Liver (tissue), 9 donors: Measurements from ENCODE around the gene APPBP2. TPM values are rescaled to one million over a fixed set of nuclear protein-coding genes. Genes with fewer than 3 reads are reported as not detected.

ENCODE experiments used
- DNase-seq: peaks from one replicate; pipeline ENCODE4 v3.0.0-alpha.2; 2017; ENCODE audit warnings: low spot score
- H3K27ac ChIP-seq, 2 donors: one replicate each; pipeline ENCODE4 v1.7.0; 2013; ENCODE audit warnings: inconsistent platforms in 2 of 2, low read length in 2 of 2, control low read depth in 1 of 2, low read depth in 1 of 2, mild to moderate bottlenecking in 1 of 2
- H3K27me3 ChIP-seq, 4 donors: one replicate each; pipeline versions ENCODE4 v1.6.1 to v1.7.0; 2013; ENCODE audit warnings: low read length in 3 of 4, inconsistent platforms in 1 of 4, mild to moderate bottlenecking in 1 of 4, moderate library complexity in 1 of 4; ENCODE audit not compliant: control insufficient read depth in 4 of 4, insufficient read depth in 4 of 4
- H3K36me3 ChIP-seq, 4 donors: one replicate each; pipeline versions ENCODE4 v1.6.1 to v1.7.0; 2013; ENCODE audit warnings: low read length in 3 of 4, mild to moderate bottlenecking in 3 of 4, low read depth in 1 of 4, moderate library complexity in 1 of 4; ENCODE audit not compliant: control insufficient read depth in 4 of 4, insufficient read depth in 3 of 4
- H3K4me1 ChIP-seq, 4 donors: one replicate each; pipeline versions ENCODE4 v1.6.1 to v1.7.0; 2013; ENCODE audit warnings: low read length in 3 of 4, mild to moderate bottlenecking in 3 of 4, moderate library complexity in 1 of 4; ENCODE audit not compliant: control insufficient read depth in 4 of 4, insufficient read depth in 4 of 4
- H3K4me3 ChIP-seq, 3 donors: one replicate each; pipeline versions ENCODE4 v1.6.1 to v1.7.0; 2013; ENCODE audit warnings: low read length in 3 of 3, control low read depth in 1 of 3, low read depth in 1 of 3, mild to moderate bottlenecking in 1 of 3
- H3K9ac ChIP-seq, 2 donors: one replicate each; pipeline ENCODE4 v1.7.0; 2013; ENCODE audit warnings: low read length in 2 of 2, mild to moderate bottlenecking in 2 of 2, moderate library complexity in 2 of 2, control low read depth in 1 of 2, low read depth in 1 of 2
- H3K9me3 ChIP-seq, 4 donors: one replicate each; pipeline versions ENCODE4 v1.6.1 to v1.7.0; 2013; ENCODE audit warnings: low read length in 3 of 4; ENCODE audit not compliant: control insufficient read depth in 4 of 4
- ATF3 ChIP-seq: IDR thresholded peaks from 2 replicates; pipeline ENCODE4 v1.6.1; 2016; ENCODE audit warnings: antibody characterized with exemption
- CTCF ChIP-seq: fragments of 150-350 bp; IDR thresholded peaks from 2 replicates; pipeline ENCODE4 v1.5.1; 2017; ENCODE audit warnings: improper control_type of control experiment, low read depth, low read length; ENCODE audit not compliant: missing input control
- EGR1 ChIP-seq, 2 donors: IDR thresholded peaks; 2 replicates each; pipeline ENCODE4 v1.6.1; 2016 to 2018; ENCODE audit warnings: antibody characterized with exemption in 2 of 2, low read depth in 2 of 2
- FOXA1 ChIP-seq: IDR thresholded peaks from 2 replicates; pipeline ENCODE4 v1.6.1; 2016; ENCODE audit warnings: antibody characterized with exemption
- FOXA2 ChIP-seq: IDR thresholded peaks from 2 replicates; pipeline ENCODE4 v1.6.1; 2016; ENCODE audit warnings: antibody characterized with exemption
- GABPA ChIP-seq, 2 donors: IDR thresholded peaks in 1 of 2; conservative IDR thresholded peaks in 1 of 2; 2 replicates each; pipeline ENCODE4 v1.6.1; 2016; ENCODE audit warnings: antibody characterized with exemption in 2 of 2, mild to moderate bottlenecking in 1 of 2, moderate library complexity in 1 of 2
- HNF4A ChIP-seq, 2 donors: conservative IDR thresholded peaks; 2 replicates each; pipeline ENCODE4 v1.6.1; 2016; ENCODE audit warnings: antibody characterized with exemption in 2 of 2, mild to moderate bottlenecking in 2 of 2
- HNF4G ChIP-seq: IDR thresholded peaks from 2 replicates; pipeline ENCODE4 v1.6.1; 2016; ENCODE audit warnings: antibody characterized with exemption
- JUND ChIP-seq, 2 donors: IDR thresholded peaks; 2 replicates each; pipeline ENCODE4 v1.6.1; 2016; ENCODE audit warnings: antibody characterized with exemption in 2 of 2
- MAX ChIP-seq: IDR thresholded peaks from 2 replicates; pipeline ENCODE4 v1.6.1; 2016; ENCODE audit warnings: antibody characterized with exemption
- NR2F2 ChIP-seq: IDR thresholded peaks from 2 replicates; pipeline ENCODE4 v1.6.1; 2016; ENCODE audit warnings: antibody characterized with exemption
- RAD21 ChIP-seq, 2 donors: IDR thresholded peaks; 2 replicates each; pipeline ENCODE4 v1.6.1; 2016; ENCODE audit warnings: antibody characterized with exemption in 2 of 2, mild to moderate bottlenecking in 2 of 2
- REST ChIP-seq: IDR thresholded peaks from 2 replicates; pipeline ENCODE4 v1.6.1; 2016; ENCODE audit warnings: antibody characterized with exemption, mild to moderate bottlenecking
- RXRA ChIP-seq, 2 donors: IDR thresholded peaks; 2 replicates each; pipeline ENCODE4 v1.6.1; 2017 to 2018; ENCODE audit warnings: antibody characterized with exemption in 2 of 2, mild to moderate bottlenecking in 1 of 2
- TAF1 ChIP-seq: conservative IDR thresholded peaks from 2 replicates; pipeline ENCODE4 v1.6.1; 2016; ENCODE audit warnings: antibody characterized with exemption, mild to moderate bottlenecking
- YY1 ChIP-seq: IDR thresholded peaks from 2 replicates; pipeline ENCODE4 v1.6.1; 2016; ENCODE audit warnings: antibody characterized with exemption, mild to moderate bottlenecking
- ZBTB33 ChIP-seq: IDR thresholded peaks from 2 replicates; pipeline ENCODE4 v1.6.1; 2016; ENCODE audit warnings: antibody characterized with exemption
- WGBS: extraction: QIAGEN DNeasy Blood & Tissue Kit; methylation state at CpG from one replicate; pipeline ENCODE4 v1.1.7; 2013; 5-methylcytosine and 5-hydroxymethylcytosine counted together
- polyA plus RNA-seq, 2 donors: library from polyadenylated mRNA; stranded (reverse) in 1 of 2; unstranded in 1 of 2; fragments of 200-250 nt in 1 of 2; fragments of >200 nt in 1 of 2; fragmentation: Nextera tagmentation in 1 of 2; extraction: Ambion mirVana in 1 of 2; gene quantifications; one replicate each; pipeline versions ENCODE4 v1.2.1 to v1.2.3, GENCODE V29; 2013 to 2015
- total RNA-seq, 2 donors: library from RNA; depleted of rRNA; stranded (reverse); fragments of >200 nt; gene quantifications; one replicate each; pipeline ENCODE4 v1.2.3, GENCODE V29; 2014
- donor health status: healthy.
- donor health status: healthy.
- donor health status: healthy.
- donor health status: healthy.
- donor health status: healthy.

APPBP2 gene
- total and polyA plus RNA-seq, 4 donors, result 4.6 to 17.3 (median 9.2) TPM

- H3K27ac ChIP-seq, result no peak overlapping the region
- no peaks in the 10 kb centered on the region for H3K27me3 ChIP-seq
- DNase-seq, result no peak
- TF ChIP-seq EGR1 (IDR thresholded peaks at IDR 0.05; ENCODE audit: low read depth in 2 of 2), result no peak
- peaks cover 0 to 2% (median 0%) of the 10 kb centered on the region in 4 donors for H3K4me1 ChIP-seq
- H3K9ac ChIP-seq, result no peak overlapping the region
- peaks cover 0 to 9% (median 4%) of the 10 kb centered on the region in 4 donors for H3K36me3 ChIP-seq
- no peak overlapping the region for H3K4me3 ChIP-seq
- no peaks in the 10 kb centered on the region for H3K9me3 ChIP-seq
- 98% methylated on average over 1 of the region's 1 CpG for WGBS
Observed at GRCh38 chr17:60472449-60472848, 53.6 kb downstream of the APPBP2 start.

GRCh38 chr17:60471451-60471850 is 54.6 kb downstream of the APPBP2 start:
- Histone ChIP-seq H3K27ac (no peak overlapping the region), H3K9ac (no peak overlapping the region), H3K27me3 (no peaks in the 10 kb centered on the region), H3K9me3 (no peaks in the 10 kb centered on the region), H3K36me3 (peaks cover 0 to 9% (median 4%) of the 10 kb centered on the region in 4 donors), H3K4me3 (no peak overlapping the region), H3K4me1 (peaks cover 0 to 2% (median 0%) of the 10 kb centered on the region in 4 donors)
- no peak for DNase-seq
- TF ChIP-seq JUND (IDR thresholded peaks at IDR 0.05), result no peak
- TF ChIP-seq RXRA (IDR thresholded peaks at IDR 0.05), result no peak
- 97% methylated on average over 4 of the region's 4 CpGs for WGBS

- Histone ChIP-seq H3K27me3 (no peaks in the 10 kb centered on the region), H3K9ac (no peak overlapping the region), H3K4me3 (no peak overlapping the region), H3K36me3 (peaks cover 7 to 22% (median 18%) of the 10 kb centered on the region in 4 donors), H3K4me1 (peaks cover 0 to 4% (median 2%) of the 10 kb centered on the region in 4 donors), H3K9me3 (no peaks in the 10 kb centered on the region), H3K27ac (no peak overlapping the region)
- no peak for TF ChIP-seq YY1
- no peak for TF ChIP-seq HNF4G
- no peak for TF ChIP-seq GABPA (IDR thresholded peaks at IDR 0.05 in 1 of 2, conservative IDR thresholded peaks at IDR 0.05 in 1 of 2)
- no peak for TF ChIP-seq FOXA1
- no peak for TF ChIP-seq HNF4A (conservative IDR thresholded peaks at IDR 0.05)
- no peak for DNase-seq
Observed at GRCh38 chr17:60468371-60468770, 57.7 kb downstream of the APPBP2 start.

- DNase-seq, result no peak
- 98% methylated on average over 1 of the region's 1 CpG for WGBS
- Histone ChIP-seq H3K36me3 (peaks cover 7 to 29% (median 23%) of the 10 kb centered on the region in 4 donors), H3K4me3 (no peak overlapping the region), H3K27me3 (no peaks in the 10 kb centered on the region), H3K9ac (no peak overlapping the region), H3K4me1 (peaks cover 0 to 14% (median 2%) of the 10 kb centered on the region in 4 donors), H3K9me3 (no peaks in the 10 kb centered on the region), H3K27ac (no peak overlapping the region)
- TF ChIP-seq EGR1 (IDR thresholded peaks at IDR 0.05; ENCODE audit: low read depth in 2 of 2), result no peak
- no peak for TF ChIP-seq ZBTB33
- TF ChIP-seq ATF3, result no peak
- TF ChIP-seq CTCF, result no peak
- no peak for TF ChIP-seq TAF1
- TF ChIP-seq MAX, result no peak
- no peak for TF ChIP-seq FOXA1
- no peak for TF ChIP-seq FOXA2
- no peak for TF ChIP-seq HNF4A (conservative IDR thresholded peaks at IDR 0.05)
- no peak for TF ChIP-seq NR2F2
- no peak for TF ChIP-seq REST
- no peak for TF ChIP-seq RAD21 (IDR thresholded peaks at IDR 0.05)
- TF ChIP-seq JUND (IDR thresholded peaks at IDR 0.05), result no peak
- TF ChIP-seq HNF4G, result no peak
- no peak for TF ChIP-seq YY1
Observed at GRCh38 chr17:60464343-60464742, 61.7 kb downstream of the APPBP2 start.
